ENCODE results near the gene USP17L27. TPM values are rescaled to one million over a fixed set of nuclear protein-coding genes. Genes with fewer than 3 reads are reported as not detected.
"Not testable (repeated sequence)": the region's sequence is repeated elsewhere in the genome, so short reads cannot be mapped to it uniquely, and the experiment has no call there.

Gene USP17L27
- total RNA-seq, 4 donors from 2014 or later = not detected

- peak; percentile 14 to 59 (median 35) for TF ChIP-seq CTCF (IDR thresholded peaks at IDR 0.05)
- H3K36me3 ChIP-seq; H3K4me1 ChIP-seq; intact Hi-C loops (cut with DNase I); H3K27me3 ChIP-seq; DNase-seq; H3K9me3 ChIP-seq; H3K27ac ChIP-seq: not testable (repeated sequence)
- 14 to 41% methylated on average over 7 to 11 of the region's 36 CpGs for WGBS, 2 donors
- H3K4me3 ChIP-seq = peak overlapping the region in 3 of 4 donors; percentile 36 to 51 (median 40)
Measured at GRCh38 chr4:9381012-9381534, 37.1 kb downstream of the USP17L27 start.

GRCh38 chr4:9384126-9384525 is 40.2 kb downstream of the USP17L27 start:
- TF ChIP-seq CTCF (IDR thresholded peaks at IDR 0.05) (no peak), POLR2A (IDR thresholded peaks at IDR 0.05) (no peak)
- Histone ChIP-seq H3K4me3 (no peak overlapping the region), H3K4me1 (peaks cover 0 to 4% (median 0%) of the 10 kb centered on the region in 3 donors), H3K27me3 (no peaks in the 10 kb centered on the region), H3K27ac (no peak overlapping the region), H3K9me3 (no peaks in the 10 kb centered on the region), H3K36me3 (no peaks in the 10 kb centered on the region)
- intact Hi-C loops (cut with DNase I) = no loop called here
- 38 to 71% methylated on average over 1 of the region's 1 CpG for WGBS, 2 donors
- DNase-seq = no peak

GRCh38 chr4:9389001-9389400 is 45.1 kb downstream of the USP17L27 start:
- H3K27ac ChIP-seq; intact Hi-C loops (cut with DNase I); H3K27me3 ChIP-seq; H3K36me3 ChIP-seq; DNase-seq; H3K4me1 ChIP-seq; H3K4me3 ChIP-seq; H3K9me3 ChIP-seq: not testable (repeated sequence)
- 43 to 59% methylated on average over 2 of the region's 2 CpGs for WGBS, 2 donors

Other genes starting within 250 kb of the USP17L27 start
- not detected for gene FAM90A26, start 173.7 kb upstream of the USP17L27 start, total RNA-seq
- not detected for gene USP17L10, start 133.5 kb upstream of the USP17L27 start, total RNA-seq
- gene USP17L11, start 128.7 kb upstream of the USP17L27 start, total RNA-seq = not detected
- gene USP17L12, start 124.0 kb upstream of the USP17L27 start, total RNA-seq = not detected
- gene USP17L13, start 119.3 kb upstream of the USP17L27 start, total RNA-seq = not detected
- not detected for gene USP17L15, start 109.8 kb upstream of the USP17L27 start, total RNA-seq
- gene USP17L17, start 100.3 kb upstream of the USP17L27 start, total RNA-seq = not detected
- gene USP17L18, start 95.5 kb upstream of the USP17L27 start, total RNA-seq = not detected
- gene USP17L19, start 90.8 kb upstream of the USP17L27 start, total RNA-seq = not detected
- not detected for gene USP17L20, start 86.0 kb upstream of the USP17L27 start, total RNA-seq
- gene USP17L21, start 81.3 kb upstream of the USP17L27 start, total RNA-seq = not detected
- not detected for gene USP17L22, start 76.5 kb upstream of the USP17L27 start, total RNA-seq
- gene USP17L24, start 19.0 kb upstream of the USP17L27 start, total RNA-seq = not detected
- gene USP17L25, start 14.2 kb upstream of the USP17L27 start, total RNA-seq = not detected
- not detected for gene USP17L26, start 9.5 kb upstream of the USP17L27 start, total RNA-seq
- gene USP17L5, start 4.7 kb upstream of the USP17L27 start, total RNA-seq = not detected
- not detected for gene USP17L28, start 4.7 kb downstream of the USP17L27 start, total RNA-seq
- gene USP17L29, start 9.5 kb downstream of the USP17L27 start, total RNA-seq = not detected
- not detected for gene USP17L30, start 19.0 kb downstream of the USP17L27 start, total RNA-seq
- not detected for gene DEFB131A, start 100.3 kb downstream of the USP17L27 start, total RNA-seq